Neuronal stem cell (in vitro differentiated cells): Measurements from ENCODE around the gene B3GALNT2.
A peak's percentile ranks its signal among the peaks of the same experiment; 100 is the strongest.
"Not testable (repeated sequence)": the region's sequence is repeated elsewhere in the genome, so short reads cannot be mapped to it uniquely, and the experiment has no call there.

Experiments used
- DNase-seq: peaks from one replicate; pipeline ENCODE4 v3.0.0-alpha.2; 2013; ENCODE audit warnings: low spot score
- H2AFZ ChIP-seq: one replicate; pipeline ENCODE4 v1.6.1; 2013; ENCODE audit warnings: mild to moderate bottlenecking, low read length, inconsistent platforms
- H2AK5ac ChIP-seq: 2 replicates; pipeline ENCODE4 v1.6.1; 2013; ENCODE audit warnings: low read depth, mild to moderate bottlenecking, inconsistent platforms, low read length, moderate library complexity, mixed read lengths
- H2BK120ac ChIP-seq: 2 replicates; pipeline ENCODE4 v1.6.1; 2013; ENCODE audit warnings: low read depth, mild to moderate bottlenecking, inconsistent platforms, low read length, moderate library complexity, mixed read lengths
- H2BK12ac ChIP-seq: one replicate; pipeline ENCODE4 v1.6.1; 2013; ENCODE audit warnings: low read length, inconsistent platforms
- H2BK15ac ChIP-seq: 2 replicates; pipeline ENCODE4 v1.6.1; 2013; ENCODE audit warnings: mild to moderate bottlenecking, low read length, inconsistent platforms, mixed read lengths
- H2BK5ac ChIP-seq: one replicate; pipeline ENCODE4 v1.6.1; 2013; ENCODE audit warnings: inconsistent platforms, mild to moderate bottlenecking, low read length, moderate library complexity
- H3K14ac ChIP-seq: one replicate; pipeline ENCODE4 v1.6.1; 2013; ENCODE audit warnings: low read length, inconsistent platforms
- H3K18ac ChIP-seq: 2 replicates; pipeline ENCODE4 v1.6.1; 2013; ENCODE audit warnings: low read length, inconsistent platforms
- H3K23ac ChIP-seq: 2 replicates; pipeline ENCODE4 v1.6.1; 2013; ENCODE audit warnings: low read depth, mild to moderate bottlenecking, mixed read lengths, low read length, inconsistent platforms; ENCODE audit not compliant: poor library complexity
- H3K27ac ChIP-seq: replicated peaks from 3 replicates; pipeline ENCODE4 v1.5.1; 2013; ENCODE audit warnings: low read length, inconsistent platforms
- H3K27me3 ChIP-seq, 3 experiments: 2 replicates each; pipeline ENCODE4 v1.6.1; 2013; ENCODE audit warnings: low read length in 3 of 3, mild to moderate bottlenecking in 2 of 3, inconsistent platforms in 1 of 3, low read depth in 1 of 3, mixed read lengths in 1 of 3, moderate library complexity in 1 of 3; ENCODE audit not compliant: control insufficient read depth in 3 of 3, insufficient read depth in 3 of 3
- H3K36me3 ChIP-seq, 2 donors: replicated peaks in 1 of 2; 2 replicates each; pipeline ENCODE4 v1.6.1; 2013; ENCODE audit warnings: low read length in 2 of 2; ENCODE audit not compliant: control insufficient read depth in 2 of 2, insufficient read depth in 2 of 2
- H3K4ac ChIP-seq: 2 replicates; pipeline ENCODE4 v1.6.1; 2013; ENCODE audit warnings: inconsistent platforms, mild to moderate bottlenecking, low read length, moderate library complexity
- H3K4me1 ChIP-seq, 2 donors: 1 replicate in 1 of 2; 2 replicates in 1 of 2; pipeline ENCODE4 v1.6.1; 2013; ENCODE audit warnings: low read length in 2 of 2, low read depth in 1 of 2; ENCODE audit not compliant: control insufficient read depth in 2 of 2, insufficient read depth in 1 of 2
- H3K4me2 ChIP-seq: one replicate; pipeline ENCODE4 v1.6.1; 2013; ENCODE audit warnings: mild to moderate bottlenecking, low read length, inconsistent platforms; ENCODE audit not compliant: insufficient read depth, poor library complexity, severe bottlenecking
- H3K4me3 ChIP-seq, 2 donors: 2 replicates each; pipeline ENCODE4 v1.5.1; 2013; ENCODE audit warnings: low read length in 2 of 2, mild to moderate bottlenecking in 2 of 2, inconsistent platforms in 1 of 2, moderate library complexity in 1 of 2
- H3K79me1 ChIP-seq: one replicate; pipeline ENCODE4 v1.6.1; 2013; ENCODE audit warnings: low read depth, mild to moderate bottlenecking, inconsistent platforms, low read length, moderate library complexity
- H3K9ac ChIP-seq: one replicate; pipeline ENCODE4 v1.6.1; 2013; ENCODE audit warnings: mild to moderate bottlenecking, low read depth, low read length, inconsistent platforms; ENCODE audit not compliant: poor library complexity
- H3K9me3 ChIP-seq, 2 donors: replicated peaks in 1 of 2; 2 replicates each; pipeline versions ENCODE3 to v1.6.1; 2013; ENCODE audit warnings: low read length in 2 of 2, mild to moderate bottlenecking in 2 of 2, inconsistent platforms in 1 of 2, low read depth in 1 of 2, mixed read lengths in 1 of 2, moderate library complexity in 1 of 2; ENCODE audit not compliant: control insufficient read depth in 2 of 2, insufficient read depth in 1 of 2
- H4K8ac ChIP-seq: one replicate; pipeline ENCODE4 v1.6.1; 2013; ENCODE audit warnings: low read depth, mild to moderate bottlenecking, inconsistent platforms, low read length, moderate library complexity
- H4K91ac ChIP-seq: one replicate; pipeline ENCODE4 v1.6.1; 2013; ENCODE audit warnings: low read length, low read depth, mild to moderate bottlenecking, inconsistent platforms; ENCODE audit not compliant: poor library complexity
- WGBS, 2 donors: extraction: QIAGEN DNeasy Blood & Tissue Kit; methylation state at CpG; one replicate each; pipeline ENCODE4 v1.1.7; 2013; ENCODE audit warnings: missing lambda C conversion rate in 2 of 2, mixed read lengths in 1 of 2; ENCODE audit not compliant: insufficient read length in 2 of 2, insufficient replicate concordance in 1 of 2; ENCODE audit errors: extremely low coverage in 2 of 2; 5-methylcytosine and 5-hydroxymethylcytosine counted together

B3GALNT2 gene

DNA sequence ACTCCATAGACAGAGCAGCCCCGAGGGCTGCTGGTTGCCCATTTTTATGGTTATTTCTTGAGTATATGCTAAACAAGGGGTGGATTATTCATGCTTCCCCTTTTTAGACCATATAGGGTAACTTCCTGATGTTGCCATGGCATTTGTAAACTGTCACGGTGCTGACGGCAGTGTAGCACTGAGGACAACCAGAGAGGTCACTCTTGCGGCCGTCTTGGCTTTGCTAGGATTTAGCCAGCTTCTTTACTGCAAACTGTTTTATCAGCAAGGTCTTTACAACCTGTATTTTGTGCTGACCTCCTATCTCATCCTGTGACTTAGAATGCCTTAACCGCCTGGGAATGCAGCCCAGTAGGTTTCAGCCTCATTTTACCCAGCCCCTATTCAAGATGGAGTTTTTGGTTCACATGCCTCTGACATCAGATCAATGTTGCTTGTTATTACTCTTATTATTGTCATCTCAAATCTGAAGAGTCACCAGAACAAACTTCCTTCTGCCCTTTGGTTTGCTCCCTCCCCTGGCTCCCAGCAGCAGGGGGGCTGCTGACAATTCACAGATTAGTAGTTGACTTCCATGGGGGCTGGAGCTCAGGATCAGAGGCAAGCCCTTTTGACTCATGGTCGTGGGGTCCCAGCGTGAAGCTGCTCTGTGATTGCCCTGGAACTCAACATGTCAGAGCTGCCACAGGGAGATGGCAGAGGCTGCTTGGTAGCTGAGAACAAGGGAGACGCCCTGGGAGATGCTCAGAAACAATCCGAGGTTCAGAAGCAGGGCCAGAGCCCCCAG is 42.3 kb upstream of the B3GALNT2 start:
- peak overlapping the region; percentile 39 for H2AK5ac ChIP-seq
- H3K4me2 ChIP-seq, H2AFZ ChIP-seq, H3K27ac ChIP-seq, H2BK15ac ChIP-seq, H3K9me3 ChIP-seq, H3K4ac ChIP-seq, H3K79me1 ChIP-seq, H3K4me1 ChIP-seq, H4K8ac ChIP-seq, H3K27me3 ChIP-seq, H2BK5ac ChIP-seq, H3K14ac ChIP-seq, H2BK120ac ChIP-seq, DNase-seq, H3K4me3 ChIP-seq, H3K9ac ChIP-seq, H4K91ac ChIP-seq, H2BK12ac ChIP-seq: not testable (repeated sequence)
- peak overlapping the region; percentile 8 for H3K23ac ChIP-seq
- no CpG with 5 or more reads among the region's 10 CpGs for WGBS, 2 donors
- H3K18ac ChIP-seq: peak overlapping the region; percentile 41
- H3K36me3 ChIP-seq: peaks cover 0 to 23% of the 10 kb centered on the region in 2 donors

DNA sequence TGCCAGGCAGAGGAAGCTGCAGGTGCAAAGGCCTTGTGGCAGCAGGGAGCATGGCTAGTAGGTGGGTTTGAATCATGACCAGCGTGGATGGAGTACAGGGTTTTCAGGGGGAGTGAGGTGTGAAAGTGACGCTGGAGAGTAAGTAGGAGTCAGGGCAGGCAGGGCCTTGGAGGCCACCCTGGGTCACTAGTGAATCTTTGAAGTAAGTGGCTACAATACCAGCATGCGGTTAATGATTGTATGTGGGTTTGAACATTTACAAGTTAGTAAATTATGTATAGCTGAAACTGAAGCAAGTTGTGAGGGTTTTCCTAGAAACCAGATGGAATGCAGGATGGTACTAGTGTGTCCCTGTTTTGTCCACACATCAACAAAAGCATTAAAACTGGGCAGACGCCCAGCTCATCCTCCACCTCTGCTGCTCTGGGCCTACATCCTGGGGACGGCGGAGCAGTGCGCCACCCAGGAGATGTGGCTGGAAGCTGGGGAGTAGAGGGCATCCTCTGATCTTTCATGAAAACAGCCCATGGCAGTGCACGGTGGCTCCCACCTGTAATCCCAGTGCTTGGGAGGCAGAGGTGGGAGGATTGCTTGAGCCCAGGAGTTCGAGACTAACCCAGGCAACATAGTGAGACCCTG is 41.2 kb upstream of the B3GALNT2 start:
- Histone ChIP-seq H3K79me1 (no peaks in the 10 kb centered on the region), H2AFZ (no peak overlapping the region), H4K8ac (no peak overlapping the region), H2BK120ac (no peak overlapping the region), H2AK5ac (no peak overlapping the region), H3K36me3 (peaks cover 0 to 17% of the 10 kb centered on the region in 2 donors), H3K18ac (no peak overlapping the region), H3K14ac (no peak overlapping the region), H2BK15ac (no peak overlapping the region), H3K27ac (no peak overlapping the region), H2BK12ac (no peak overlapping the region), H3K4me2 (no peak overlapping the region), H3K4ac (no peak overlapping the region), H3K23ac (no peak overlapping the region), H4K91ac (no peak overlapping the region), H3K27me3 (no peaks in the 10 kb centered on the region), H3K9me3 (no peaks in the 10 kb centered on the region), H3K4me3 (no peak overlapping the region), H3K9ac (no peak overlapping the region), H3K4me1 (peaks cover 0 to 9% of the 10 kb centered on the region in 2 donors), H2BK5ac (no peak overlapping the region)
- no CpG with 5 or more reads among the region's 9 CpGs for WGBS, 2 donors
- no peak for DNase-seq

DNA sequence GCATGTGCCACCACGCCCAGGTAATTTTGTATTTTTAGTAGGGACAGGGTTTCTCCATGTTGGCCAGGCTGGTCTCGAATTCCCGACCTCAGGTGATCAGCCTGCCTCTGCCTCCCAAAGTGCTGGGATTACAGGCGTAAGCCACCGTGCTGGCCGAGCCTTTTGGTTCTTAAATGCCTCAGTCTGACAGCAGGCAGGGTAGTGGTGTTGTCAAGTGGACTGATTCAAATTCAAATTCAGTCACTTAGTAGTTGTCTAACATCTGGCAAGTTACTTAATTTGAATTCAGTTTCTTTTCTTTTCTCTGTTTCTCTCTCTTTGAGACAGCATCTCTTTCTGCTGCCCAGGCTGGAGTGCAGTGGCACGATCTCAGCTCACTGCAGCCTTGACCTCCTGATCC is 38.6 kb upstream of the B3GALNT2 start:
- not testable (repeated sequence) for H3K9me3 ChIP-seq, H2AFZ ChIP-seq, H3K27ac ChIP-seq, H3K27me3 ChIP-seq, H3K4ac ChIP-seq, H3K36me3 ChIP-seq, H3K4me2 ChIP-seq, H3K9ac ChIP-seq, H3K23ac ChIP-seq, DNase-seq, H3K4me1 ChIP-seq, H2BK15ac ChIP-seq, H2BK5ac ChIP-seq, H3K4me3 ChIP-seq, H4K8ac ChIP-seq, H3K18ac ChIP-seq, H3K79me1 ChIP-seq, H3K14ac ChIP-seq, H2BK12ac ChIP-seq, H2AK5ac ChIP-seq, H2BK120ac ChIP-seq, H4K91ac ChIP-seq
- WGBS, 2 donors: no CpG with 5 or more reads among the region's 7 CpGs

DNA sequence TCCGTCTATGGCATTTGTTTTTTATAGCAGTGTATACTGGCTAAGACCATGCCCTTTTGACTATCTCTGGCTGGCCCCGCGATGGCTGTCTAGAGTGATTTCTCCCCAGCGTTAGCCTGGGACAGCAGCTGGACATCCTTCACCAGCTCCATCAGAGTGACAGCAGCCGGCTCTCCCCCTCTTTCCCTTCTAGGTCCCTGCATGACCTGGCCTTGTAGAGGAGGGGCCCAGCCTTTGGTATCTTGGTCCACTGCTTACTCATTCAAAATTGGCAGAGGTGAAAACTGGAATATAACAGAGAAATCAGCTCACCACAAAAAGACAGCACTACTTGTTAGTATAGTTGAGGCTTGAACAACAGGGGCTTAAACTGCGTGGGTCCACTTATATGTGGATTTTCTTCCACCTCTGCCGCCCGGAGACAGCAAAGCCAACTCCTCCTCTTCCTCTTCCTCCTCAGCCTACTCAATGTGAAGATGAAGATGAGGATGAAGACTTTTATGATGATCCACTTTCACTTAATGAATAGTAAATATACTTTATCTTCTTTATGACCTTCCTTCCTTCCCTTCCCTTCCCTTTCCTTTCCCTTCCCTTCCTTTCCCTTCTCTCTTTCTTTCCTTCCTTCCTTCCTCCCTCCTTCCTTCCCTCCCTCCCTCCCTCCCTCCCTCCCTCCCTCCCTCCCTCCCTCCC is 29.4 kb upstream of the B3GALNT2 start:
- WGBS, 2 donors: no CpG with 5 or more reads among the region's 8 CpGs
- H3K9me3 ChIP-seq: no peaks in the 10 kb centered on the region
- no peak overlapping the region for H3K18ac ChIP-seq
- DNase-seq: no peak
- no peak overlapping the region for H2AFZ ChIP-seq
- H4K91ac ChIP-seq: no peak overlapping the region
- H2BK120ac ChIP-seq: no peak overlapping the region
- H3K4me1 ChIP-seq: no peaks in the 10 kb centered on the region
- H3K9ac ChIP-seq: no peak overlapping the region
- H2BK15ac ChIP-seq: no peak overlapping the region
- no peaks in the 10 kb centered on the region for H3K79me1 ChIP-seq
- H2BK5ac ChIP-seq: no peak overlapping the region
- no peak overlapping the region for H4K8ac ChIP-seq
- H3K36me3 ChIP-seq: no peaks in the 10 kb centered on the region
- H3K4ac ChIP-seq: no peak overlapping the region
- no peak overlapping the region for H3K23ac ChIP-seq
- H2AK5ac ChIP-seq: no peak overlapping the region
- no peak overlapping the region for H3K4me3 ChIP-seq
- no peak overlapping the region for H3K4me2 ChIP-seq
- H3K14ac ChIP-seq: no peak overlapping the region
- H3K27me3 ChIP-seq: no peaks in the 10 kb centered on the region
- no peak overlapping the region for H3K27ac ChIP-seq
- no peak overlapping the region for H2BK12ac ChIP-seq
